ENCODE results near the gene FXYD7. TPM values are rescaled to one million over a fixed set of nuclear protein-coding genes. Genes with fewer than 3 reads are reported as not detected.

FXYD7 gene
- polyA plus RNA-seq, 1 donor (not counting 4 experiments of a cell fraction or from before 2014, with no cell fraction given), result not detected

DNA sequence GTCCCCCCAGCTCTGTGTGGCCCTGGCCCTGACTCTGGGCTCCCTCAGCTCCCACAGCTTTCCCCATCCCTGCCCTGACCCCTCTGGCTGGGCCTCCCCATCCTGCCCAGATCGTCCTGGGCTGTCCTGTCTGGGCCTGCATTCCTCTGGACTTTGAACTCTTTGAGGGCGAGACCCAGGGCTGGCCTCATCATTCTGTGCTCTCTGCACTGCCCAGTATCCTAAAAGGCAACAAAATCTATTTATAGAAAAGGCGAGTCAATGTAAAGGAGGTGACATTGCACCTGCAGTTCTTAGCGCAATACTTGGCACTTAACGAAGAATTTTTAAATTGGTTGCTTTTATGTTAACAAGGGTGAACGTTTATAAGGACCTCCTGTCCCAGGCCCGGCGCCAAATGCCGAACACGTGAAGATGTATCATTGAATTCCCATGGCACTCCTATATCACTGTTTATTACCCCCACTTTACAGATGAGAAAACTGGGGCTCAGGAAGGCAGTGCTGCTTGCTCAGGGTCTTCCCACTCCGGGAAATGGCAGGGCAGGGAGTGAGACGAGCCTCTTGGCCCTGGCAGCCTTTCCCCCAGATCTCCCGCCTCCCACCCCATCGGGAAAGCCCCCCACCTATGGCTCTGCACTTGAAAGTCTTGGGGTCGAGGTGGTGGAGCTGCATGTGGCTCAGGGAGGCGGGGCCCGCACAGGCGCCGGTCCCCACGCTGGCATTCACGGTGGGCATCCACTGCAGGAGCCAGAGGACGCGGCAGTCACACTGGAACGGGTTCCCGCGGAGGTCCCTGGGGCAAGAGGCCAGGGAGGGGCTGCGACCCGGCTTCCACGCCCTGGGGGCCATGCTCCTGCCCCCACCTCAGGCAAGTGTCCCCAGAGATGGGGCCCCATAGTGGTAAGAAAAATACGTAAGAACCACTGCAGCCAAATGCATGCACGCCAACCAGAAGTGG, 12.0 kb upstream of the FXYD7 start:
- no peaks in the 10 kb centered on the region for H3K79me2 ChIP-seq (ENCODE audit: control insufficient read depth, insufficient read depth, low read length)
- no peaks in the 10 kb centered on the region for H3K9me1 ChIP-seq (ENCODE audit: control insufficient read depth, extremely low read depth, insufficient read depth, low read length)
- no peak for TF ChIP-seq EZH2 (IDR thresholded peaks at IDR 0.05; ENCODE audit: low read length)
- TF ChIP-seq, protein P1, sequence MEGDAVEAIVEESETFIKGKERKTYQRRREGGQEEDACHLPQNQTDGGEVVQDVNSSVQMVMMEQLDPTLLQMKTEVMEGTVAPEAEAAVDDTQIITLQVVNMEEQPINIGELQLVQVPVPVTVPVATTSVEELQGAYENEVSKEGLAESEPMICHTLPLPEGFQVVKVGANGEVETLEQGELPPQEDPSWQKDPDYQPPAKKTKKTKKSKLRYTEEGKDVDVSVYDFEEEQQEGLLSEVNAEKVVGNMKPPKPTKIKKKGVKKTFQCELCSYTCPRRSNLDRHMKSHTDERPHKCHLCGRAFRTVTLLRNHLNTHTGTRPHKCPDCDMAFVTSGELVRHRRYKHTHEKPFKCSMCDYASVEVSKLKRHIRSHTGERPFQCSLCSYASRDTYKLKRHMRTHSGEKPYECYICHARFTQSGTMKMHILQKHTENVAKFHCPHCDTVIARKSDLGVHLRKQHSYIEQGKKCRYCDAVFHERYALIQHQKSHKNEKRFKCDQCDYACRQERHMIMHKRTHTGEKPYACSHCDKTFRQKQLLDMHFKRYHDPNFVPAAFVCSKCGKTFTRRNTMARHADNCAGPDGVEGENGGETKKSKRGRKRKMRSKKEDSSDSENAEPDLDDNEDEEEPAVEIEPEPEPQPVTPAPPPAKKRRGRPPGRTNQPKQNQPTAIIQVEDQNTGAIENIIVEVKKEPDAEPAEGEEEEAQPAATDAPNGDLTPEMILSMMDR (optimal IDR thresholded peaks at IDR 0.05 in 1 of 3, IDR thresholded peaks at IDR 0.05 in 1 of 3, conservative IDR thresholded peaks at IDR 0.05 in 1 of 3; ENCODE audit: extremely low read depth in 1 of 3, insufficient read depth in 2 of 3, low read length in 3 of 3), result no peak
- H3K4me1 ChIP-seq (ENCODE audit: control insufficient read depth, extremely low read depth, insufficient read depth, low read length), result peaks cover 13% of the 10 kb centered on the region
- FAIRE-seq (no peak), DNase-seq (ENCODE audit: low read depth, low spot score) (no peak)
- no peak overlapping the region for H3K4me3 ChIP-seq (ENCODE audit: control insufficient read depth in 2 of 3, extremely low read depth in 1 of 3, insufficient read depth in 2 of 3, low read depth in 1 of 3, low read length in 3 of 3)
- H3K4me2 ChIP-seq (ENCODE audit: control insufficient read depth, extremely low read depth, insufficient read depth, low read depth, low read length), result no peak overlapping the region
- no peaks in the 10 kb centered on the region for H3K27me3 ChIP-seq (ENCODE audit: control insufficient read depth, extremely low read depth, insufficient read depth, low read length)
- H3K27ac ChIP-seq (ENCODE audit: control insufficient read depth, insufficient read depth, low read length), result no peak overlapping the region
- H2AFZ ChIP-seq (ENCODE audit: control insufficient read depth, low read length), result no peak overlapping the region
- no peak overlapping the region for H3K9ac ChIP-seq (ENCODE audit: control insufficient read depth, extremely low read depth, insufficient read depth, low read length)
- no peaks in the 10 kb centered on the region for H3K36me3 ChIP-seq (ENCODE audit: control insufficient read depth in 2 of 2, extremely low read depth in 1 of 2, insufficient read depth in 2 of 2, low read length in 2 of 2)
- no peaks in the 10 kb centered on the region for H4K20me1 ChIP-seq (ENCODE audit: control insufficient read depth, extremely low read depth, insufficient read depth, low read length)
- no peaks in the 10 kb centered on the region for H3K9me3 ChIP-seq (ENCODE audit: control insufficient read depth, low read depth, low read length)
- dilution Hi-C loops (cut with MboI; ENCODE audit: extremely low pct_ligation_motif_present, low sequenced_read_pairs), result no loop called here

DNA sequence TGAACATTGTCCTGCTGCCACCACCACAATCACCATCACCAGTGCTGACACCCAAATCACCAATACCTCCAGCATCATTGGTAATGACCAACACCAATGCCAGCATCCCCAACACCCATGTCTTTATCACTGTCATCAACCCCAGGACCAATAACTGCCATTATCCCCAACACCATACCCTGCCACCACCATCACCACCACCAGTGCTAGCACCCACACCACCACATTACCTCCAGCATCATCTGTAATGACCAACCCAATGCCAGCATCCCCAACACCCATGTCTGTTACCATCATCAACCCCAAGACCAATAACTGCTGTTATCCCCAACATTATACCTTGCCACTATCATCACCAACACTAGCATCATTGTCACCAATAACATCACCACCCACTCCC, 10.8 kb upstream of the FXYD7 start:
- H3K36me3 ChIP-seq (ENCODE audit: control insufficient read depth in 2 of 2, extremely low read depth in 1 of 2, insufficient read depth in 2 of 2, low read length in 2 of 2), result no peaks in the 10 kb centered on the region
- H3K9ac ChIP-seq (ENCODE audit: control insufficient read depth, extremely low read depth, insufficient read depth, low read length), result no peak overlapping the region
- dilution Hi-C loops (cut with MboI; ENCODE audit: extremely low pct_ligation_motif_present, low sequenced_read_pairs), result no loop called here
- H3K4me2 ChIP-seq (ENCODE audit: control insufficient read depth, extremely low read depth, insufficient read depth, low read depth, low read length), result no peak overlapping the region
- DNase-seq (ENCODE audit: low read depth, low spot score) (no peak), FAIRE-seq (no peak)
- TF ChIP-seq, protein P1 (optimal IDR thresholded peaks at IDR 0.05 in 1 of 3, IDR thresholded peaks at IDR 0.05 in 1 of 3, conservative IDR thresholded peaks at IDR 0.05 in 1 of 3; ENCODE audit: extremely low read depth in 1 of 3, insufficient read depth in 2 of 3, low read length in 3 of 3), result no peak
- no peak for TF ChIP-seq EZH2 (IDR thresholded peaks at IDR 0.05; ENCODE audit: low read length)
- H3K4me3 ChIP-seq (ENCODE audit: control insufficient read depth in 2 of 3, extremely low read depth in 1 of 3, insufficient read depth in 2 of 3, low read depth in 1 of 3, low read length in 3 of 3), result no peak overlapping the region
- no peaks in the 10 kb centered on the region for H3K27me3 ChIP-seq (ENCODE audit: control insufficient read depth, extremely low read depth, insufficient read depth, low read length)
- H4K20me1 ChIP-seq (ENCODE audit: control insufficient read depth, extremely low read depth, insufficient read depth, low read length), result no peaks in the 10 kb centered on the region
- H3K4me1 ChIP-seq (ENCODE audit: control insufficient read depth, extremely low read depth, insufficient read depth, low read length), result peaks cover 14% of the 10 kb centered on the region
- no peak overlapping the region for H2AFZ ChIP-seq (ENCODE audit: control insufficient read depth, low read length)
- no peaks in the 10 kb centered on the region for H3K9me1 ChIP-seq (ENCODE audit: control insufficient read depth, extremely low read depth, insufficient read depth, low read length)
- H3K79me2 ChIP-seq (ENCODE audit: control insufficient read depth, insufficient read depth, low read length), result no peaks in the 10 kb centered on the region
- H3K27ac ChIP-seq (ENCODE audit: control insufficient read depth, insufficient read depth, low read length), result no peak overlapping the region
- H3K9me3 ChIP-seq (ENCODE audit: control insufficient read depth, low read depth, low read length), result no peaks in the 10 kb centered on the region
